ENCODE results near the gene KRT33B.

The KRT33B gene

DNA sequence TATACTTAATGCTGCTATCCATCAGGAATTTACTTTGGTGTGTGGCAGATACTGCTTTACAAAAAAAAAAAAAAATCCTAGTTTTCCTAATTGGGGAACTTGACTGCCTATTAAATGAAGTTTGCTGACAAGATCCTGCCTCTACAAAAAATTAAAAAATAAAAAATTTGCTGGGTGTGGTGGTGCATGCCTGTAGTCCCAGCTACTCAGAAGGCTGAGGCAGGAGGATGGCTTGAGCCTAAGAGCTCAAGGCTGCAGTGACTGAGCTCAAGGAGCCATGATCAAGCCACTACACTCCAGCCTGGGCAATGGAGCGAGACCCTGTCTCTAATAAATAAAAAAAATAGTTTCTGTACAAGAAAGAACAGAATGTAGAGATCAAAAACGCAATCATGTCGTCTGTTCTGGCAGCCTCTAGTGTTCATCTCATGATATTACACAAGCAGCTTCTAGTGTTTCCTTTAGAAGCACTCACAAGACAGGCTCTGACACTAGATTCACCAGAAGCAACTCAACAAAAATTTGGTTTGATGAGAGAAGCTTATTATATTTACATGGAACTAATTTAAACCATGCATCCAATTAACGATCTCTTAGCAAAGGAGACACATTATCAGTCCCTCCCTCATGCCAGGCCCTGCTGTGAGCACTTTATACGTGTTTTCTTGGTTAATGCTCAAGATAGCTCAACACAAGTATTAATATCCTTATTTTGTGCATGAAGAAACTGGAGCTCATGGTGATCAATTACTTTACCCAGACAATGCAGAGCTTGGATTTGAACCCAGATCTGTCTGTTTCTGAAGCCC, 47.3 kb downstream of the KRT33B start:
- H3K4me3 ChIP-seq (ENCODE audit: low read depth, low read length) = no peak overlapping the region
- TF ChIP-seq, protein P1, sequence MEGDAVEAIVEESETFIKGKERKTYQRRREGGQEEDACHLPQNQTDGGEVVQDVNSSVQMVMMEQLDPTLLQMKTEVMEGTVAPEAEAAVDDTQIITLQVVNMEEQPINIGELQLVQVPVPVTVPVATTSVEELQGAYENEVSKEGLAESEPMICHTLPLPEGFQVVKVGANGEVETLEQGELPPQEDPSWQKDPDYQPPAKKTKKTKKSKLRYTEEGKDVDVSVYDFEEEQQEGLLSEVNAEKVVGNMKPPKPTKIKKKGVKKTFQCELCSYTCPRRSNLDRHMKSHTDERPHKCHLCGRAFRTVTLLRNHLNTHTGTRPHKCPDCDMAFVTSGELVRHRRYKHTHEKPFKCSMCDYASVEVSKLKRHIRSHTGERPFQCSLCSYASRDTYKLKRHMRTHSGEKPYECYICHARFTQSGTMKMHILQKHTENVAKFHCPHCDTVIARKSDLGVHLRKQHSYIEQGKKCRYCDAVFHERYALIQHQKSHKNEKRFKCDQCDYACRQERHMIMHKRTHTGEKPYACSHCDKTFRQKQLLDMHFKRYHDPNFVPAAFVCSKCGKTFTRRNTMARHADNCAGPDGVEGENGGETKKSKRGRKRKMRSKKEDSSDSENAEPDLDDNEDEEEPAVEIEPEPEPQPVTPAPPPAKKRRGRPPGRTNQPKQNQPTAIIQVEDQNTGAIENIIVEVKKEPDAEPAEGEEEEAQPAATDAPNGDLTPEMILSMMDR (IDR thresholded peaks at IDR 0.05; ENCODE audit: low read depth, low read length) = peak; percentile 89

DNA sequence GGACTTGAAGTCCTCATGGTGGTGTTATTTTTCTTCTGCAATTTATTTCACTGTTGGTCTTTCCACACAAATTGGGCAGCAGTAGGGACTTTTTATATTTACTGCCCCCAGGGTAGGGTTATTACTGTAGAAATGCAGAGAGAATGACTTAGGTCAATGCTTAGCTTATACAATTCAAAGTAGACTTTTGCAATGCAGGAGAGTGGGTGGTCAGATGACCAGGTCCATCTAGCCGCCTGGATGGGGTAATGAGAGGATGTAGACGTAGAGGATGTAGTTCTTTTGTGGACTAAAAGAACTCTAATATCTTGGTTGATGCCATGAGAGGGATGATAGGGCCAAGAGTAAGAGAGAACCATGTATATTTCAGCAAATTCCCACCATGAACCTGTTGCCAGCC, 51.4 kb downstream of the KRT33B start:
- H3K4me3 ChIP-seq (ENCODE audit: low read depth, low read length) = no peak overlapping the region
- TF ChIP-seq, protein P1 (IDR thresholded peaks at IDR 0.05; ENCODE audit: low read depth, low read length) = no peak

DNA sequence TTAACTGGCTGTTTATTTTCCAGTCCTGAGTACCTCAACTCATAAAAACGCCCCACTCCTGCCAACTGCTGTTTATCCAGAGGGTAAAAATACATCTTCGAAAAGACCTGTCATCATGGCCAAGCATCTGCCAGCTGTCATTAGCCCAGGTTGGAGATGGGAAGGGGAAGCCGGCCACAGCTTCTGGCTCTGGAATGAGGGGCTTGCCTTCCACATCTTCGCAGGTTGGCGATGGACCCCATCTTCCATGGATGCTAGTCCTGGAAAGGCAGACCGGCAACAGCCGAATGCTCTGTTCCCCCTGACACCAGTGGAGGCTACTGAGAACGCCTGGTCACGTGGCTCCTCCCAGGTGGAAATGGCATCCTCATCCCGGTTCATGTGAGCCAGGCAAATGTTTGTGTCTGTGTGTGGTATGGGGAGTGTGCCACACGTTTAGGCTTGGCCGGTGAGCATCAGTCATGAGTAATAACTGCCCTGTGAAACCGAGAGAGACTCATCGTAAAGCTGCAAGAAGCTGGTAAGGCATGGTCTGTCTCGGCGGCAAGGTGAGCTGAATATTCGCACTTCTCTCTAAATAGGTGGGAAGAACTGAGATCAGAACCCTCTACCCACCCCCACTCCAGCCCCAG, 53.7 kb downstream of the KRT33B start:
- no peak overlapping the region for H3K4me3 ChIP-seq (ENCODE audit: low read depth, low read length)
- TF ChIP-seq, protein P1 (IDR thresholded peaks at IDR 0.05; ENCODE audit: low read depth, low read length) = no peak

DNA sequence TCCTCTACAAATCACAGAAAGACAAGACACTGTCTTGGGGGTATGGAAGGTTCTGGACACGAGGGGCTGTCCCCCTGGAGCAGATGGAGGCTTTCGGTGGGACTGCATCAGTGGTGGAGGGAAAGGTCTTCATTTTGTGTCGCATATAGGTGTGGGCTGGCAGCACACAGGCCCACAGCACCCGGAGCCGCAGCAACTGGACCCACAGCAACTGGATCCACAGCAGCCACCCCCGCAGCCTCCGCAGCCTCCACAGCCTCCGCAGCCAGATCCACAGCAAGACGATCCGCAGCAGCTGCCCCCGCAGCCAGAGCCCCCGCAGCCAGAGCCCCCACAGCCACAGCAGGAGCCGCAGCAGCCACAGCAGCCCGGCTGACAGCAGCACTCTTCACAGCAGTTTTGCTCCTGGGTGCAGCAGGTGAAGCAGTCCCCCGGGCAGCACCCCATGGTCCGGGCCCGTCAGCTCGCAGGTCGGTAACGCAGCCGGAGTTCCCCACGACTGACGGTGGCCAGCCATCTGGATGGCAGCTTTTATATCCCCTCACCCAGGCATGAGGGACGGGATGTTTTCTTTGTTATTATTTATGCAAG, 54.3 kb downstream of the KRT33B start, which contains the start of gene KRTAP17-1:
KRTAP17-1 (minus strand) TSS at position 507 of the 591 bp plus-strand sequence; CDS start at position 447, 60 bp downstream.
- TF ChIP-seq, protein P1 (IDR thresholded peaks at IDR 0.05; ENCODE audit: low read depth, low read length) = no peak
- no peak within 1 kb of the TSS for H3K4me3 ChIP-seq (ENCODE audit: low read depth, low read length)
